ENCODE measurements around the gene XPC.

Gene XPC

DNA sequence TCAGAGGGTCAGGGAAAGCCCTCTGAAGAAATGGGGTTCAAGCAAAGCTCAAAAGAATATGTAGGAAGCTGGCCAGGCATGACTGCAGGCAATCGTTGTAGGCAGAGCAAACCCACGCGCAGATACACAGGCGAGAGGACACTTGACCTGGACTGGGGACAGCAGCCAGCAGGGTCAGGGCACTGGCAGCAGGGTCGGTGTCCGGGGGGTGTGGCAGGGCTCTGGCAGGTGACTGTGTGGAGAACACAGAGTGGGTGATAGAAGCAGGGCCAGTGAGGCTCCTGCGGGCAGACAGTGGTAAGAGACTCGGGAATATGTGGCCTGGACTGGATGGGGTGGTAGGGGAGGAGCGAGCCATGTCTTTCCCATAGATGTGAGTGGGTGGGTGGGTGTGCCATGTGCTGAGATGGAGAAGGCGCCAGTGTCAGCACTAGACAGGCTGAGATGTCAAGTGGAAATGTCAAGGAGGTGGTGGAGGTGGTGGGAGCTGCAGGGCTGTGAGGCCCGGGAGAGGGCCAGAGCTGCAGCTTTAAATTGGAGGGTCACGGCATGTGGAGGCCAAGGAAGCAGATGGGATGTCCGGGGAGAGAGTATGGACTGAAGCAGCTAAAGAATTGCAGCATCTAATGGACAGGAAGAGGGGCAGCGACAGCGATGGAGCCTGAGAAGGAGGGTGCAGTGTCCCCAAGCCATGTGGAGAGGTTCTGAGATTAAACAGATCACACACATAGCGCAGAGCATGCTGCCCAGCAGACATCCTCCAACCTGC lies 40.1 kb downstream of the XPC start:
- TF ChIP-seq, protein P1, sequence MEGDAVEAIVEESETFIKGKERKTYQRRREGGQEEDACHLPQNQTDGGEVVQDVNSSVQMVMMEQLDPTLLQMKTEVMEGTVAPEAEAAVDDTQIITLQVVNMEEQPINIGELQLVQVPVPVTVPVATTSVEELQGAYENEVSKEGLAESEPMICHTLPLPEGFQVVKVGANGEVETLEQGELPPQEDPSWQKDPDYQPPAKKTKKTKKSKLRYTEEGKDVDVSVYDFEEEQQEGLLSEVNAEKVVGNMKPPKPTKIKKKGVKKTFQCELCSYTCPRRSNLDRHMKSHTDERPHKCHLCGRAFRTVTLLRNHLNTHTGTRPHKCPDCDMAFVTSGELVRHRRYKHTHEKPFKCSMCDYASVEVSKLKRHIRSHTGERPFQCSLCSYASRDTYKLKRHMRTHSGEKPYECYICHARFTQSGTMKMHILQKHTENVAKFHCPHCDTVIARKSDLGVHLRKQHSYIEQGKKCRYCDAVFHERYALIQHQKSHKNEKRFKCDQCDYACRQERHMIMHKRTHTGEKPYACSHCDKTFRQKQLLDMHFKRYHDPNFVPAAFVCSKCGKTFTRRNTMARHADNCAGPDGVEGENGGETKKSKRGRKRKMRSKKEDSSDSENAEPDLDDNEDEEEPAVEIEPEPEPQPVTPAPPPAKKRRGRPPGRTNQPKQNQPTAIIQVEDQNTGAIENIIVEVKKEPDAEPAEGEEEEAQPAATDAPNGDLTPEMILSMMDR (conservative IDR thresholded peaks at IDR 0.05; ENCODE audit: low read depth, low read length): no peak
- no peak overlapping the region for H3K4me3 ChIP-seq (ENCODE audit: low read depth, low read length)
- DNase-seq (ENCODE audit: low read depth): no peak

DNA sequence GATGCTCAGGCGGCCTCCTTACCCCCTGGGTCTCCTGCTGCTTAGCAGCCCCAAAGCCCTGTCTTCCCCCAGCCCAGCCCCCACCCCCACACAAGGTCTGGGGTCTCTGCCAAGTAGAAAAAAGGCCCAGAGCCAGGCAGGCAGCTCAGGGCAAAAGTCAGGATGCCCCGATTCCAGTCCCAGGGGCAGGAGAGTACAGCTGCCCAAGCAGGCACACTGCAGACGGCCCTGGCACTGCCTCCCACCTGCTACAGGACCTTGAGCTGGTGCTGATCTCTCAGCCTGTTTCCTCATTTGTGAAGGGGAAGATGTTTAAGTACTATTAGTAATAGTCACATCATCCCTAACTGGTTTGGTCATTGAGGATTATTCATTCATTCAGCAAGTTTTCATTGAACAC lies 41.0 kb downstream of the XPC start:
- no peak for DNase-seq (ENCODE audit: low read depth)
- TF ChIP-seq, protein P1 (conservative IDR thresholded peaks at IDR 0.05; ENCODE audit: low read depth, low read length): no peak
- H3K4me3 ChIP-seq (ENCODE audit: low read depth, low read length): no peak overlapping the region

DNA sequence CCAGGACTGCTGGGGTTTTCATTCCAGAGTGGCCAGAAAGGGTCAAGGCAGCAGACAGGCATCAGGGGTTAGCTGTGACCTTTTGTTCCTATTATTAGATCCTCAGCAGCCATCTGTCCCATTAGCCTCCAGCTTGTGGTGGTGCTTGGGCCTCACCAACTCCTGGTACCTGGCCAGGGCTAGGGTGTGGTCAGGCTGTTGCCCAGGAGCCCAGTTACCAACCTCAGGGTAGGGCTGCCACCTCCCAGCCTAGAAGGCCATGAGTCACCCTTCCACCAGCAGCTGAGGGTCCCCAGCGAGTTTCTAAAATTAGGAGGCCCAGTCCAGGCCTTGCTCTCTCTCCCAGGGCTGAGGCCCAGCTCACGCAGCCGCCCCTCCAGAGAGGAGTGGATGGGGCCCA lies 41.4 kb downstream of the XPC start:
- H3K4me3 ChIP-seq (ENCODE audit: low read depth, low read length): no peak overlapping the region
- DNase-seq (ENCODE audit: low read depth): no peak
- TF ChIP-seq, protein P1 (conservative IDR thresholded peaks at IDR 0.05; ENCODE audit: low read depth, low read length): no peak

DNA sequence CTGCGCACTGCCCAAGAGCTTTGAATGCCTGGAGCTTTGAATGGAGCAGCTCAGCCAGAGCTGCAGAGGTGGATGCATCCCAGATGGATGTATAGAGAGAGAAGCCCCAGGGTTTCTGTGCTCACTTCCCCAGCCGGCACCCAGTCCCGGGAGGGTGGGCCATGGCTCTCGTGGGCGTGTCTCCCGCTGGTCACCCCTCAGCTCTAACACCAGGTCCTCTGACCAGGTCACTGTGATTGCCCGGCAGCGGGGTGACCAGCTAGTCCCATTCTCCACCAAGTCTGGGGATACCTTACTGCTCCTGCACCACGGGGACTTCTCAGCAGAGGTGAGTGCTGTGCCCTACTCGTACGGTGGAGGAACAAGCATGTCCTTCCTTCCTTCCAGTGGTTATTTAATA lies 42.8 kb downstream of the XPC start:
- TF ChIP-seq, protein P1 (conservative IDR thresholded peaks at IDR 0.05; ENCODE audit: low read depth, low read length): no peak
- H3K4me3 ChIP-seq (ENCODE audit: low read depth, low read length): no peak overlapping the region
- no peak for DNase-seq (ENCODE audit: low read depth)

DNA sequence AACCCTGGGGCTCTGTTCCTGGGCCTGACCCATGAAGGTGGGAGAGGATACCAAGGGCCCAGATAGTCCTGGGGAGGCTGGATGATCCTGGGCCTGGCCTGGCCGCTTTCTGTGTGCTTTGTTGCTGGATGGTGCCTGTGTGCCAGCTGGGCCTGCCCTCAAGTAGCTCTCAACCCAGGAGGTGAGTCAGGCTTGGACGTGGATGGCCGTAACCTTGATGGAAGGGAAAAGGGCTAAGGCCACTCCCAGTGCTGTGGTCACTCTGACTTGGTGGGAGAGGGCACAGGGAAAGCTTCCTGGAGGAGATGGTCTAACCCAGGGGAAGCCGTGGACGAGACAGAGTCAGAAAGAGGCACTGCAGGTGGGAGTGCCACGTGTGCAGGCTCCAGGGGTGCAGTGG lies 44.1 kb downstream of the XPC start:
- DNase-seq (ENCODE audit: low read depth): no peak
- TF ChIP-seq, protein P1 (conservative IDR thresholded peaks at IDR 0.05; ENCODE audit: low read depth, low read length): no peak
- H3K4me3 ChIP-seq (ENCODE audit: low read depth, low read length): no peak overlapping the region

DNA sequence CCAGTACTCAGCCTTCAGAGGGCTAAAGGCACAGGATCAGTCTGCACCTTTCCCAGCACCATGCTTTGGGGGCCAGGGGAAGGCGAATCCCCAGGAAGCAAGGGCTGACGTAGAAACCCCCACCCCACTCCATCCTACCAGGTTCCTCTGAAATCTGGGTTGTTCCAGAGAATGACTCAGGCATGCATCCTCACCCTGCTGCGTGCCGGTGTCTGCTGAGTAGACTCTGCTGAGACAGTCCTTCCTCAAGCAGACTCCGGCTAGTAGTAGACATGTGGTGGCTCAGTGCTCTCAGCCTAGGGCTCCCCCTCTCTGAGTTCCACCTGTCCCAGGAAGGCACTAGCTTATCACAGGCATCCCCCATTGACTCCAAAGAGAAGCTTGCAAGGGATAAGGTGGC lies 44.5 kb downstream of the XPC start:
- H3K4me3 ChIP-seq (ENCODE audit: low read depth, low read length): no peak overlapping the region
- no peak for DNase-seq (ENCODE audit: low read depth)
- TF ChIP-seq, protein P1 (conservative IDR thresholded peaks at IDR 0.05; ENCODE audit: low read depth, low read length): no peak

DNA sequence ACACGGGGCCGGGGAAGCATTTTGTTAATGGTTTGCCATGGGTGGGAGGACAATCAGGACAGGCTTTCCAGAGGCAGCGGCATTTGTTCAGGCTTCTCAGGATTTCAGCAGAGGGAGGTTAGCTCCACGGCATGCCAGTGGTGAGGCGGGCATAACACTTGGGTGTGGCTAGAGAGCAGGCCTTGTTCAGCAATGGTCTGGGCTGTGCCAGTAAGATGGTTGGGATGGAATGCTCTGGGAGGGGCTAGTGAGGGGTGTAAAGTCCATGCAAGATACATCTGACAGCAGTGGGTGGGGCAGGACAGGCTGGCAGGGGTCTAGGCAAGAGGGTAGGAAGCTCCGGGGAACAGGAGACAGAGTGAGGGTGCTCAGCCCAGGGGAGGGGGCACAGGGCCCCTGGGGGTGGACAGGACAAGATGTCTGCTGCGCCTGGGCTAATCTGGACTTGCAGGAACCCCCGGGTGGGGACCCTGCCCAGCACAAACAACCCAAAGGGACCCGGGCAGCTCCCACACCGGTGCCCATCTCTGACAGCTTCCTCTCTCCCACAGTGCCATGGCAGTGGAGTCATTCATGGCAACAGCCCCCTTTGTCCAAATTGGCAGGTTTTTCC lies 45.1 kb downstream of the XPC start:
- DNase-seq (ENCODE audit: low read depth): no peak
- no peak overlapping the region for H3K4me3 ChIP-seq (ENCODE audit: low read depth, low read length)
- TF ChIP-seq, protein P1 (conservative IDR thresholded peaks at IDR 0.05; ENCODE audit: low read depth, low read length): no peak
